ENCODE data around the gene TMEM26.

TMEM26 gene

GRCh38 chr10:61366365-61366764 lies 86.8 kb downstream of the TMEM26 start:
- TF ChIP-seq TAF1 (IDR thresholded peaks at IDR 0.05; ENCODE audit: low read depth, low read length) (no peak), POU2F2 (IDR thresholded peaks at IDR 0.05; ENCODE audit: low read depth, low read length) (no peak), PAX5 (IDR thresholded peaks at IDR 0.05; ENCODE audit: insufficient read depth, low read length, severe bottlenecking) (no peak), POLR2AphosphoS5 (IDR thresholded peaks at IDR 0.05; ENCODE audit: low read depth, low read length) (no peak), POLR2A (IDR thresholded peaks at IDR 0.05; ENCODE audit: low read depth, low read length) (no peak), SPI1 (IDR thresholded peaks at IDR 0.05; ENCODE audit: low read depth, low read length) (no peak)
- DNase-seq (ENCODE audit: insufficient read length, low spot score) = no peak

GRCh38 chr10:61364619-61365018 lies 88.6 kb downstream of the TMEM26 start:
- TF ChIP-seq TAF1 (IDR thresholded peaks at IDR 0.05; ENCODE audit: low read depth, low read length) = no peak
- no peak for TF ChIP-seq POLR2AphosphoS5 (IDR thresholded peaks at IDR 0.05; ENCODE audit: low read depth, low read length)
- no peak for TF ChIP-seq POU2F2 (IDR thresholded peaks at IDR 0.05; ENCODE audit: low read depth, low read length)
- TF ChIP-seq SPI1 (IDR thresholded peaks at IDR 0.05; ENCODE audit: low read depth, low read length) = no peak
- TF ChIP-seq POLR2A (IDR thresholded peaks at IDR 0.05; ENCODE audit: low read depth, low read length) = no peak
- TF ChIP-seq PAX5 (IDR thresholded peaks at IDR 0.05; ENCODE audit: insufficient read depth, low read length, severe bottlenecking) = no peak
- FAIRE-seq (no peak), DNase-seq (ENCODE audit: insufficient read length, low spot score) (no peak)

More at GRCh38 chr10:61366365-61366764, 86.8 kb downstream of the TMEM26 start:
- FAIRE-seq = no peak

- no peak for DNase-seq (ENCODE audit: insufficient read length, low spot score)
- FAIRE-seq = no peak
- no peak for TF ChIP-seq POU2F2 (IDR thresholded peaks at IDR 0.05; ENCODE audit: low read depth, low read length)
- TF ChIP-seq POLR2A (IDR thresholded peaks at IDR 0.05; ENCODE audit: low read depth, low read length) = no peak
- no peak for TF ChIP-seq PAX5 (IDR thresholded peaks at IDR 0.05; ENCODE audit: insufficient read depth, low read length, severe bottlenecking)
- TF ChIP-seq TAF1 (IDR thresholded peaks at IDR 0.05; ENCODE audit: low read depth, low read length) = no peak
- TF ChIP-seq POLR2AphosphoS5 (IDR thresholded peaks at IDR 0.05; ENCODE audit: low read depth, low read length) = no peak
- no peak for TF ChIP-seq SPI1 (IDR thresholded peaks at IDR 0.05; ENCODE audit: low read depth, low read length)
Measured at GRCh38 chr10:61363006-61363405, 90.2 kb downstream of the TMEM26 start.

GRCh38 chr10:61359452-61359851 lies 93.7 kb downstream of the TMEM26 start:
- FAIRE-seq (no peak), DNase-seq (ENCODE audit: insufficient read length, low spot score) (no peak)
- TF ChIP-seq PAX5 (IDR thresholded peaks at IDR 0.05; ENCODE audit: insufficient read depth, low read length, severe bottlenecking) (no peak), POU2F2 (IDR thresholded peaks at IDR 0.05; ENCODE audit: low read depth, low read length) (no peak), POLR2AphosphoS5 (IDR thresholded peaks at IDR 0.05; ENCODE audit: low read depth, low read length) (no peak), SPI1 (IDR thresholded peaks at IDR 0.05; ENCODE audit: low read depth, low read length) (no peak), POLR2A (IDR thresholded peaks at IDR 0.05; ENCODE audit: low read depth, low read length) (no peak), TAF1 (IDR thresholded peaks at IDR 0.05; ENCODE audit: low read depth, low read length) (no peak)

- FAIRE-seq (no peak), DNase-seq (ENCODE audit: insufficient read length, low spot score) (no peak)
- TF ChIP-seq POLR2A (IDR thresholded peaks at IDR 0.05; ENCODE audit: low read depth, low read length) (no peak), PAX5 (IDR thresholded peaks at IDR 0.05; ENCODE audit: insufficient read depth, low read length, severe bottlenecking) (no peak), TAF1 (IDR thresholded peaks at IDR 0.05; ENCODE audit: low read depth, low read length) (no peak), SPI1 (IDR thresholded peaks at IDR 0.05; ENCODE audit: low read depth, low read length) (no peak)
Measured at GRCh38 chr10:61357687-61358086, 95.5 kb downstream of the TMEM26 start.

All from GM12891 (cell line).